CD14-positive monocyte (primary cell): ENCODE results near the gene IL22. TPM values are rescaled to one million over a fixed set of nuclear protein-coding genes. Genes with fewer than 3 reads are reported as not detected.

ENCODE experiments used
- DNase-seq, 3 donors: peaks; one replicate each; pipeline ENCODE4 v3.0.0-alpha.2; 2011 to 2022
- H2AFZ ChIP-seq: 2 replicates; pipeline ENCODE4 v1.6.0; 2012; ENCODE audit warnings: mild to moderate bottlenecking, low read depth, low read length, inconsistent platforms; ENCODE audit not compliant: insufficient read depth, poor library complexity, severe bottlenecking
- H3K27ac ChIP-seq, 2 donors: 1 replicate in 1 of 2; 2 replicates in 1 of 2; pipeline ENCODE4 v1.5.1; 2012 to 2013; ENCODE audit warnings: low read length in 2 of 2, control low read depth in 1 of 2, inconsistent platforms in 1 of 2, low read depth in 1 of 2, mild to moderate bottlenecking in 1 of 2
- H3K27me3 ChIP-seq, 2 donors: one replicate each; pipeline versions ENCODE4 v1.6.0 to v1.6.1; 2011 to 2013; ENCODE audit warnings: low read length in 2 of 2; ENCODE audit not compliant: control insufficient read depth in 2 of 2, insufficient read depth in 2 of 2
- H3K36me3 ChIP-seq, 2 donors: replicated peaks in 1 of 2; 1 replicate in 1 of 2; 2 replicates in 1 of 2; pipeline versions ENCODE4 v1.5.1 to v1.6.1; 2012 to 2013; ENCODE audit warnings: low read length in 2 of 2, control low read depth in 1 of 2, inconsistent platforms in 1 of 2, mild to moderate bottlenecking in 1 of 2; ENCODE audit not compliant: insufficient read depth in 2 of 2, control insufficient read depth in 1 of 2
- H3K4me1 ChIP-seq, 2 donors: 1 replicate in 1 of 2; 2 replicates in 1 of 2; pipeline versions ENCODE4 v1.5.1 to v1.6.1; 2012 to 2013; ENCODE audit warnings: low read length in 2 of 2, control low read depth in 1 of 2, inconsistent platforms in 1 of 2, mild to moderate bottlenecking in 1 of 2, moderate library complexity in 1 of 2; ENCODE audit not compliant: insufficient read depth in 2 of 2, control insufficient read depth in 1 of 2
- H3K4me2 ChIP-seq: replicated peaks from 2 replicates; pipeline ENCODE3; 2012; ENCODE audit warnings: low read length, moderate library complexity, mild to moderate bottlenecking; ENCODE audit not compliant: poor library complexity, severe bottlenecking; ENCODE audit errors: extremely low read depth
- H3K4me3 ChIP-seq, 3 experiments: fragments of 200-600 bp in 1 of 3; sonication (generic) in 1 of 3; replicated peaks in 1 of 3; 1 replicate in 2 of 3; 2 replicates in 1 of 3; pipeline ENCODE4 v1.5.1; 2011 to 2013; ENCODE audit warnings: low read length in 3 of 3, mild to moderate bottlenecking in 3 of 3, control low read depth in 2 of 3, low read depth in 2 of 3, inconsistent platforms in 1 of 3, moderate library complexity in 1 of 3
- H3K79me2 ChIP-seq: 2 replicates; pipeline ENCODE4 v1.6.0; 2012; ENCODE audit warnings: mild to moderate bottlenecking, control low read depth, inconsistent platforms, low read length, moderate library complexity; ENCODE audit not compliant: insufficient read depth
- H3K9ac ChIP-seq: 2 replicates; pipeline ENCODE4 v1.6.0; 2017; ENCODE audit warnings: low read length, mild to moderate bottlenecking; ENCODE audit not compliant: insufficient read depth, poor library complexity, severe bottlenecking
- H3K9me3 ChIP-seq, 2 donors: replicated peaks in 1 of 2; 1 replicate in 1 of 2; 2 replicates in 1 of 2; pipeline versions ENCODE4 v1.5.1 to v1.6.1; 2012 to 2013; ENCODE audit warnings: low read length in 2 of 2, control low read depth in 1 of 2; ENCODE audit not compliant: control insufficient read depth in 1 of 2, insufficient read depth in 1 of 2
- H4K20me1 ChIP-seq: 2 replicates; pipeline ENCODE4 v1.6.0; 2012; ENCODE audit warnings: mild to moderate bottlenecking, low read length, control low read depth, moderate library complexity; ENCODE audit not compliant: insufficient read depth
- H3K27ac Mint-ChIP-seq, 7 donors: one replicate each; pipeline ENCODE4 v1.8.0; 2020; ENCODE audit warnings: mild to moderate bottlenecking in 7 of 7, mixed read lengths in 7 of 7, moderate library complexity in 6 of 7, inconsistent platforms in 2 of 7
- H3K27me3 Mint-ChIP-seq, 3 donors: one replicate each; pipeline ENCODE4 v1.8.0; 2021 to 2022; ENCODE audit warnings: low read depth in 3 of 3, mild to moderate bottlenecking in 3 of 3, mixed read lengths in 3 of 3, moderate library complexity in 3 of 3, inconsistent platforms in 1 of 3
- H3K36me3 Mint-ChIP-seq, 2 donors: one replicate each; pipeline ENCODE4 v1.8.0; 2020; ENCODE audit warnings: mixed read lengths in 2 of 2, inconsistent platforms in 1 of 2, mild to moderate bottlenecking in 1 of 2
- H3K4me1 Mint-ChIP-seq: one replicate; pipeline ENCODE4 v1.8.0; 2020; ENCODE audit warnings: mild to moderate bottlenecking, mixed read lengths
- H3K4me3 Mint-ChIP-seq, 2 donors: one replicate each; pipeline ENCODE4 v1.8.0; 2020; ENCODE audit warnings: mild to moderate bottlenecking in 2 of 2, mixed read lengths in 2 of 2, moderate library complexity in 1 of 2
- H3K9me3 Mint-ChIP-seq, 7 donors: one replicate each; pipeline ENCODE4 v1.8.0; 2020 to 2022; ENCODE audit warnings: mixed read lengths in 7 of 7, mild to moderate bottlenecking in 6 of 7, moderate library complexity in 6 of 7, inconsistent platforms in 2 of 7
- WGBS: methylation state at CpG from one replicate; pipeline ENCODE4 v1.1.5; 2013; ENCODE audit warnings: missing lambda C conversion rate; ENCODE audit not compliant: insufficient coverage; 5-methylcytosine and 5-hydroxymethylcytosine counted together
- intact Hi-C, 2 donors: fragments of 100-400 bp; cut with micrococcal nuclease; formaldehyde crosslinking; loops; one replicate each; pipeline versions ENCODE4 v1.15.0 to v1.15.1; 2023
- polyA plus RNA-seq, 3 donors: library from polyadenylated mRNA; depleted of rRNA in 1 of 3; unstranded in 2 of 3; stranded (reverse) in 1 of 3; fragments of 300-500 nt in 2 of 3; fragments of >200 nt in 1 of 3; fragmentation: Illumina TruSeq in 2 of 3; gene quantifications; 1 replicate in 2 of 3; 2 replicates in 1 of 3; pipeline ENCODE4 v1.2.3, GENCODE V29; 2012 to 2021
- TF ChIP-seq, protein P1 (sequence below): fragments of 200-600 bp; IDR thresholded peaks from one replicate; pipeline ENCODE4 v1.8.0; 2022; ENCODE audit warnings: antibody characterized with exemption, mild to moderate bottlenecking

The IL22 gene
- polyA plus RNA-seq, 3 donors, result not detected

DNA sequence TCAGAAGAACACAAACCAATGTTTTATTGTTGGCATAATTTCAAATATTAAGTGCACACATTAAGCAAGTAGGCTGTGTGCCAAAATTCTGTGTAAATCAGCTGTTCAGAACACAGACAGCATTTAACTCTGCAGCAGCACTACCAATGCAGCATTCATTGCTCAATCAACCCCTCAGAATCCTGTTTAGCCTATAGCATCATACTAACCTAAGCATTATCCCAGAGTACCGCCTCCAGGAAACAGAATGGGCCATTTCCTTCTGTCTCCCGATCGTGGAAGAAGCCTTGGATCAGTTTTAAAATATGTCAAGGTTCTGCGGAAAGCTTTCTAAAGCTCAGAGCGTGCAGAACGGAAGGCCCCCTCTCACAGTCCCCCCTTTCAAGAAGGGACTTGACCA is 31.1 kb downstream of the IL22 start:
- no peaks in the 10 kb centered on the region for H3K36me3 ChIP-seq
- no peaks in the 10 kb centered on the region for H3K79me2 ChIP-seq
- H3K9ac ChIP-seq, result no peak overlapping the region
- TF ChIP-seq, protein P1, sequence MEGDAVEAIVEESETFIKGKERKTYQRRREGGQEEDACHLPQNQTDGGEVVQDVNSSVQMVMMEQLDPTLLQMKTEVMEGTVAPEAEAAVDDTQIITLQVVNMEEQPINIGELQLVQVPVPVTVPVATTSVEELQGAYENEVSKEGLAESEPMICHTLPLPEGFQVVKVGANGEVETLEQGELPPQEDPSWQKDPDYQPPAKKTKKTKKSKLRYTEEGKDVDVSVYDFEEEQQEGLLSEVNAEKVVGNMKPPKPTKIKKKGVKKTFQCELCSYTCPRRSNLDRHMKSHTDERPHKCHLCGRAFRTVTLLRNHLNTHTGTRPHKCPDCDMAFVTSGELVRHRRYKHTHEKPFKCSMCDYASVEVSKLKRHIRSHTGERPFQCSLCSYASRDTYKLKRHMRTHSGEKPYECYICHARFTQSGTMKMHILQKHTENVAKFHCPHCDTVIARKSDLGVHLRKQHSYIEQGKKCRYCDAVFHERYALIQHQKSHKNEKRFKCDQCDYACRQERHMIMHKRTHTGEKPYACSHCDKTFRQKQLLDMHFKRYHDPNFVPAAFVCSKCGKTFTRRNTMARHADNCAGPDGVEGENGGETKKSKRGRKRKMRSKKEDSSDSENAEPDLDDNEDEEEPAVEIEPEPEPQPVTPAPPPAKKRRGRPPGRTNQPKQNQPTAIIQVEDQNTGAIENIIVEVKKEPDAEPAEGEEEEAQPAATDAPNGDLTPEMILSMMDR, result no peak
- H3K4me1 ChIP-seq, result peaks cover 0 to 5% of the 10 kb centered on the region in 2 donors
- Mint-ChIP-seq H3K36me3 (no peaks in the 10 kb centered on the region), H3K4me3 (no peak overlapping the region), H3K9me3 (no peaks in the 10 kb centered on the region), H3K27ac (no peak overlapping the region), H3K27me3 (peaks cover 6 to 22% (median 8%) of the 10 kb centered on the region in 3 donors), H3K4me1 (peaks cover 6% of the 10 kb centered on the region)
- no peak overlapping the region for H3K27ac ChIP-seq
- H4K20me1 ChIP-seq, result no peaks in the 10 kb centered on the region
- H2AFZ ChIP-seq, result no peak overlapping the region
- no peak overlapping the region for H3K4me3 ChIP-seq
- H3K4me2 ChIP-seq, result no peak overlapping the region
- H3K27me3 ChIP-seq, result peaks cover 2 to 7% of the 10 kb centered on the region in 2 donors
- H3K9me3 ChIP-seq, result no peaks in the 10 kb centered on the region
- no peak for DNase-seq
- 81% methylated on average over 6 of the region's 6 CpGs for WGBS
- intact Hi-C loops, result loop anchor here (5.0 kb wide), 2 partner anchors 95 to 100 kb away; no protein-coding TSS in a partner anchor

DNA sequence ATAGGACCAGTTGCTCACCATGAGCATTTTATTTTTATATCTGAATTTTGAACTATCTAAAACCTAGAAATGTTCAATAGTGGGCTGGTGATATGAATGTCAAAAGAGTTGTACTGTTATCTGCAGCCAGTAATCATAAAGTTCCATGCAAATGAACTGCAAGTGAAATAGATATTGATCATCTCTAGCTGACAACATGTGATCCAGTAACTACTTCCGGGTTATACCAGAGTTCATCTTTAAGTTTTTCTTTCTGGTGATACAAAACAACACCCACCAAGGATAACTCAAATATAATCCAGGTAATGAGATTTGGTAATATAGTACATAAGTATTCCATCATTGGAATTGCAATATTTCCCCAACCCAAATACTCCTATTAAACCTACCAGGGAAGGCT is 31.9 kb downstream of the IL22 start:
- H3K4me3 ChIP-seq, result no peak overlapping the region
- Mint-ChIP-seq H3K4me3 (no peak overlapping the region), H3K27ac (no peak overlapping the region), H3K4me1 (peaks cover 6% of the 10 kb centered on the region), H3K9me3 (no peaks in the 10 kb centered on the region), H3K36me3 (no peaks in the 10 kb centered on the region), H3K27me3 (peaks cover 6 to 22% (median 8%) of the 10 kb centered on the region in 3 donors)
- no CpG with 5 or more reads among the region's 1 CpG for whole genome bisulfite sequencing
- H3K4me1 ChIP-seq, result peaks cover 0 to 5% of the 10 kb centered on the region in 2 donors
- no peak overlapping the region for H3K9ac ChIP-seq
- no peak overlapping the region for H2AFZ ChIP-seq
- TF ChIP-seq, protein P1, result no peak
- no peaks in the 10 kb centered on the region for H3K36me3 ChIP-seq
- peaks cover 2 to 7% of the 10 kb centered on the region in 2 donors for H3K27me3 ChIP-seq
- H3K4me2 ChIP-seq, result no peak overlapping the region
- no peak for DNase-seq
- intact Hi-C loops, result loop anchor here (5.0 kb wide), 2 partner anchors 96 to 101 kb away; no protein-coding TSS in a partner anchor
- no peaks in the 10 kb centered on the region for H4K20me1 ChIP-seq
- no peak overlapping the region for H3K27ac ChIP-seq
- H3K9me3 ChIP-seq, result no peaks in the 10 kb centered on the region
- no peaks in the 10 kb centered on the region for H3K79me2 ChIP-seq
